HPDE6-E6E7 (cell line): Measurements from ENCODE around the gene GRIP2.

Source experiments
- DNase-seq: peaks from one replicate; pipeline ENCODE4 v3.0.0; 2011; ENCODE audit warnings: missing footprints; ENCODE audit errors: extremely low spot score

Gene GRIP2

GRCh38 chr3:14539742-14540491 is at the start of gene GRIP2:
TSS of gene GRIP2 (minus strand) at chr3:14540342. CDS start at chr3:14540308, 34 bp downstream.
- DNase-seq = no peak

- DNase-seq = no peak
Measured at GRCh38 chr3:14588425-14589112, 48.4 kb upstream of the GRIP2 start.

- DNase-seq = peak; percentile 12
Measured at GRCh38 chr3:14587740-14588360, 47.7 kb upstream of the GRIP2 start.

GRCh38 chr3:14586611-14587010 is 46.5 kb upstream of the GRIP2 start:
- no peak for DNase-seq

- DNase-seq = no peak
Measured at GRCh38 chr3:14583548-14584091, 43.5 kb upstream of the GRIP2 start.

- no peak for DNase-seq
Measured at GRCh38 chr3:14582045-14582410, 41.9 kb upstream of the GRIP2 start.

GRCh38 chr3:14581334-14582044 is 41.3 kb upstream of the GRIP2 start:
- DNase-seq = no peak

- no peak for DNase-seq
Measured at GRCh38 chr3:14577897-14578296, 37.8 kb upstream of the GRIP2 start.

GRCh38 chr3:14576163-14576562 is 36.0 kb upstream of the GRIP2 start:
- no peak for DNase-seq

GRCh38 chr3:14574183-14574582 is 34.0 kb upstream of the GRIP2 start:
- no peak for DNase-seq

GRCh38 chr3:14573706-14574105 is 33.6 kb upstream of the GRIP2 start:
- DNase-seq = no peak

GRCh38 chr3:14570864-14571263 is 30.7 kb upstream of the GRIP2 start:
- DNase-seq = no peak

GRCh38 chr3:14570089-14570488 is 29.9 kb upstream of the GRIP2 start:
- no peak for DNase-seq

GRCh38 chr3:14569474-14570000 is 29.4 kb upstream of the GRIP2 start:
- no peak for DNase-seq

- no peak for DNase-seq
Measured at GRCh38 chr3:14568269-14568668, 28.1 kb upstream of the GRIP2 start.

- no peak for DNase-seq
Measured at GRCh38 chr3:14566812-14567211, 26.7 kb upstream of the GRIP2 start.

- no peak for DNase-seq
Measured at GRCh38 chr3:14565868-14566588, 25.9 kb upstream of the GRIP2 start.

GRCh38 chr3:14564741-14565140 is 24.6 kb upstream of the GRIP2 start:
- DNase-seq = no peak

GRCh38 chr3:14563946-14564539 is 23.9 kb upstream of the GRIP2 start:
- DNase-seq = no peak

- DNase-seq = no peak
Measured at GRCh38 chr3:14562121-14562890, 22.2 kb upstream of the GRIP2 start.
